HCT116 (cell line): ENCODE measurements around the gene DLG5. TPM values are rescaled to one million over a fixed set of nuclear protein-coding genes. Genes with fewer than 3 reads are reported as not detected.

ENCODE experiments used
- ATAC-seq: fragments of 200-7000 bp; cut with Tn5 transposase; 2 replicates; pipeline ENCODE4 v1.9.1; 2020; ENCODE audit warnings: mild to moderate bottlenecking, moderate library complexity
- BruUV-seq: library from RNA; stranded (reverse); fragments of 400-500 nt; replicated peaks from 2 replicates; lab custom pipeline; 2021; lab: Mats Ljungman, UMichigan
- CTCF ChIA-PET: fragments of 300-600 bp; sonication (Branson Sonifier 250); formaldehyde crosslinking; loops from one replicate; lab custom pipeline; 2021; ENCODE audit warnings: antibody characterized with exemption; lab: Charles Lee
- POLR2A ChIA-PET: fragments of 300-600, 350-600 bp; sonication (Branson Sonifier 250); formaldehyde crosslinking; loops from one replicate; lab custom pipeline; 2021; ENCODE audit warnings: antibody characterized with exemption; lab: Charles Lee
- RAD21 ChIA-PET, 2 experiments: fragments of 300-600 bp; sonication (Branson Sonifier 250); formaldehyde crosslinking; loops; one replicate each; lab custom pipeline; 2023; ENCODE audit warnings: low total read pairs in 2 of 2; ENCODE audit not compliant: uncharacterized antibody in 2 of 2, unreplicated experiment in 2 of 2, low non-redundant PET in 1 of 2; lab: Charles Lee
- DNase-seq: peaks from one replicate; pipeline ENCODE4 v3.0.0-alpha.2; 2010; ENCODE audit warnings: low read depth, low spot score
- H2AFZ ChIP-seq: fragments of 200-600 bp; shearing (Covaris generic), sonication (generic); 2 replicates; pipeline ENCODE4 v1.6.1; 2017; ENCODE audit warnings: low read depth, mixed run types, mixed read lengths, antibody characterized with exemption, low read length; ENCODE audit not compliant: poor library complexity, severe bottlenecking
- H3K27ac ChIP-seq: 2 replicates; pipeline ENCODE4 v1.5.1; 2012; ENCODE audit warnings: low read depth, low read length
- H3K27me3 ChIP-seq: fragments of 200-600 bp; sonication (generic); 2 replicates; pipeline ENCODE4 v1.6.1; 2016; ENCODE audit warnings: mixed run types, low read length, mixed read lengths; ENCODE audit not compliant: insufficient read depth
- H3K36me3 ChIP-seq, 2 experiments: fragments of 200-500 bp in 1 of 2; fragments of 200-600 bp in 1 of 2; sonication (Bioruptor generic) in 1 of 2; sonication (generic) in 1 of 2; 2 replicates each; pipeline versions ENCODE4 v1.5.1 to v1.6.1; 2014 to 2016; ENCODE audit warnings: low read length in 2 of 2, inconsistent platforms in 1 of 2, mixed read lengths in 1 of 2, mixed run types in 1 of 2; ENCODE audit not compliant: insufficient read depth in 2 of 2, control insufficient read depth in 1 of 2
- H3K4me1 ChIP-seq, 2 experiments: fragments of 200-600 bp in 1 of 2; sonication (generic) in 1 of 2; 2 replicates each; pipeline versions ENCODE4 v1.5.1 to v1.6.1; 2012 to 2017; ENCODE audit warnings: low read length in 2 of 2, inconsistent platforms in 1 of 2, mild to moderate bottlenecking in 1 of 2, mixed read lengths in 1 of 2, mixed run types in 1 of 2, moderate library complexity in 1 of 2; ENCODE audit not compliant: insufficient read depth in 2 of 2, control insufficient read depth in 1 of 2
- H3K4me2 ChIP-seq: fragments of 200-600 bp; sonication (generic); 2 replicates; pipeline ENCODE4 v1.6.1; 2017; ENCODE audit warnings: mixed run types, low read length, mixed read lengths
- H3K4me3 ChIP-seq, 2 experiments: fragments of 200-600 bp in 1 of 2; sonication (generic) in 1 of 2; replicated peaks in 1 of 2; 2 replicates each; pipeline ENCODE4 v1.5.1; 2011 to 2016; ENCODE audit warnings: low read length in 2 of 2, control low read depth in 1 of 2, low read depth in 1 of 2, mild to moderate bottlenecking in 1 of 2, mixed read lengths in 1 of 2, mixed run types in 1 of 2
- H3K79me2 ChIP-seq: fragments of 200-600 bp; sonication (generic); 2 replicates; pipeline ENCODE4 v1.6.1; 2017; ENCODE audit warnings: mild to moderate bottlenecking, mixed run types, low read length, moderate library complexity, mixed read lengths; ENCODE audit not compliant: insufficient read depth
- H3K9ac ChIP-seq: fragments of 200-600 bp; sonication (generic); 2 replicates; pipeline ENCODE4 v1.6.1; 2016; ENCODE audit warnings: low read length, mixed read lengths
- H3K9me2 ChIP-seq: fragments of 200-600 bp; sonication (generic), shearing (Covaris generic); 2 replicates; pipeline ENCODE4 v1.6.1; 2017; ENCODE audit warnings: mixed run types, mild to moderate bottlenecking, moderate library complexity; ENCODE audit not compliant: insufficient read depth
- H3K9me3 ChIP-seq, 2 experiments: fragments of 200-500 bp in 1 of 2; fragments of 200-600 bp in 1 of 2; sonication (Bioruptor generic) in 1 of 2; sonication (generic) in 1 of 2; 2 replicates each; pipeline ENCODE4 v1.6.1; 2014 to 2017; ENCODE audit warnings: low read length in 2 of 2, mixed read lengths in 2 of 2, inconsistent platforms in 1 of 2, low read depth in 1 of 2, mild to moderate bottlenecking in 1 of 2, mixed run types in 1 of 2, moderate library complexity in 1 of 2; ENCODE audit not compliant: control insufficient read depth in 1 of 2, insufficient read depth in 1 of 2
- H4K20me1 ChIP-seq: fragments of 200-600 bp; sonication (generic), shearing (Covaris generic); 2 replicates; pipeline ENCODE4 v1.6.1; 2017; ENCODE audit warnings: mixed run types, mild to moderate bottlenecking, moderate library complexity; ENCODE audit not compliant: insufficient read depth
- CBX3 ChIP-seq: IDR thresholded peaks from 2 replicates; pipeline ENCODE4 v1.6.1; 2012; ENCODE audit warnings: low read depth
- CEBPB ChIP-seq: IDR thresholded peaks from 2 replicates; pipeline ENCODE4 v1.6.1; 2012; ENCODE audit warnings: low read depth
- EZH2 ChIP-seq: fragments of 200-600 bp; sonication (generic); IDR thresholded peaks from 2 replicates; pipeline ENCODE4 v1.6.1; 2017; ENCODE audit warnings: antibody characterized with exemption, mixed run types
- FOSL1 ChIP-seq: IDR thresholded peaks from 2 replicates; pipeline ENCODE4 v1.6.1; 2012; ENCODE audit warnings: low read depth
- MAX ChIP-seq: IDR thresholded peaks from 2 replicates; pipeline ENCODE4 v1.6.1; 2012
- POLR2AphosphoS5 ChIP-seq: IDR thresholded peaks from 2 replicates; pipeline ENCODE4 v1.6.1; 2011; ENCODE audit warnings: mild to moderate bottlenecking, low read depth, low read length, moderate library complexity
- SIN3A ChIP-seq: IDR thresholded peaks from 2 replicates; pipeline ENCODE4 v1.6.1; 2012; ENCODE audit warnings: low read depth
- SP1 ChIP-seq: IDR thresholded peaks from 2 replicates; pipeline ENCODE4 v1.6.1; 2012; ENCODE audit warnings: low read depth
- SRF ChIP-seq: IDR thresholded peaks from 2 replicates; pipeline ENCODE4 v1.6.1; 2012; ENCODE audit warnings: low read depth
- YY1 ChIP-seq: IDR thresholded peaks from 2 replicates; pipeline ENCODE4 v1.6.1; 2011; ENCODE audit warnings: low read length, low read depth, moderate library complexity, mild to moderate bottlenecking; ENCODE audit not compliant: insufficient replicate concordance; ENCODE audit errors: extremely low read depth
- ZBTB33 ChIP-seq: IDR thresholded peaks from 2 replicates; pipeline ENCODE4 v1.6.1; 2011; ENCODE audit warnings: mild to moderate bottlenecking, low read length, moderate library complexity; ENCODE audit not compliant: insufficient replicate concordance; ENCODE audit errors: extremely low read depth
- ZFX ChIP-seq: fragments of 450-650 bp; IDR thresholded peaks from 2 replicates; pipeline ENCODE4 v1.6.1; 2017
- intact Hi-C: fragments of 100-400 bp; cut with micrococcal nuclease; formaldehyde crosslinking; loops from 2 replicates; pipeline ENCODE4 v1.10.0; 2022
- total RNA-seq: library from RNA; stranded (reverse); gene quantifications from one replicate; pipeline ENCODE4 v1.2.1, GENCODE V29; 2021; ENCODE audit not compliant: unreplicated experiment
- TF ChIP-seq, protein P1 (sequence below), 3 experiments: fragments of 200-600 bp in 1 of 3; sonication (generic) in 1 of 3; IDR thresholded peaks in 2 of 3; conservative IDR thresholded peaks in 1 of 3; 2 replicates each; pipeline ENCODE4 v1.5.1; 2012 to 2017; ENCODE audit warnings: low read depth in 2 of 3, low read length in 2 of 3, antibody characterized with exemption in 1 of 3, borderline replicate concordance in 1 of 3, control low read depth in 1 of 3, mild to moderate bottlenecking in 1 of 3, mixed read lengths in 1 of 3, mixed run types in 1 of 3, moderate library complexity in 1 of 3; ENCODE audit not compliant: insufficient read depth in 1 of 3

Gene DLG5
- total RNA-seq, 1 experiment from 2014 or later = 44.8 TPM

DNA sequence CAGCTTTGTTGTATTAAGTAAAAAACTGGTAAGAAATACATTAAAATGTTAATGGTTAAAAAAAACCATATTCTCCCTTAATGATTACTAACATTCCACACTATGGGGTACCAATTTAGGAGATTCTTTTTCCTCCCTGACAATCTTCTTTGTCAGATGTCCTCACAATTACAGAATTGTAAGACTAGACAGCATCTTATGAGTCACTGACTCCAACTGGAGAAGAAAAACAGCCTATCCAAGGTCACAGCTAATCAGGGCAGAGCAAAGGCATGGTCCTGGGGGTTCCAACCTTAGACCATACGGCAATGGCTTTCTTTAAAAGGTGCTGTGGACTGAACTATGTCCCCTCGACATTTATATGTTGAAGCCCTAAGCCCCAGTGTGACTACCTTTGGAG lies 127.6 kb downstream of the DLG5 start:
- Histone ChIP-seq H3K9me3 (no peaks in the 10 kb centered on the region), H2AFZ (no peak overlapping the region), H3K36me3 (peaks cover 0 to 2% of the 10 kb centered on the region in 2 experiments; a peak in 2 of 4 replicates), H4K20me1 (no peaks in the 10 kb centered on the region), H3K27ac (no peak overlapping the region), H3K27me3 (no peaks in the 10 kb centered on the region), H3K4me1 (no peaks in the 10 kb centered on the region), H3K4me3 (no peak overlapping the region), H3K79me2 (no peaks in the 10 kb centered on the region), H3K4me2 (no peak overlapping the region), H3K9me2 (no peaks in the 10 kb centered on the region), H3K9ac (no peak overlapping the region)
- CTCF ChIA-PET = no interaction called here
- ATAC-seq = no peak
- RAD21 ChIA-PET = no interaction called here
- TF ChIP-seq EZH2 (no peak), YY1 (no peak), SRF (no peak), SP1 (no peak), ZBTB33 (no peak), SIN3A (no peak), FOSL1 (no peak), CEBPB (no peak)
- intact Hi-C loops = no loop called here
- BruUV-seq = no TSS peak
- DNase-seq = no peak
- POLR2A ChIA-PET = no interaction called here

DNA sequence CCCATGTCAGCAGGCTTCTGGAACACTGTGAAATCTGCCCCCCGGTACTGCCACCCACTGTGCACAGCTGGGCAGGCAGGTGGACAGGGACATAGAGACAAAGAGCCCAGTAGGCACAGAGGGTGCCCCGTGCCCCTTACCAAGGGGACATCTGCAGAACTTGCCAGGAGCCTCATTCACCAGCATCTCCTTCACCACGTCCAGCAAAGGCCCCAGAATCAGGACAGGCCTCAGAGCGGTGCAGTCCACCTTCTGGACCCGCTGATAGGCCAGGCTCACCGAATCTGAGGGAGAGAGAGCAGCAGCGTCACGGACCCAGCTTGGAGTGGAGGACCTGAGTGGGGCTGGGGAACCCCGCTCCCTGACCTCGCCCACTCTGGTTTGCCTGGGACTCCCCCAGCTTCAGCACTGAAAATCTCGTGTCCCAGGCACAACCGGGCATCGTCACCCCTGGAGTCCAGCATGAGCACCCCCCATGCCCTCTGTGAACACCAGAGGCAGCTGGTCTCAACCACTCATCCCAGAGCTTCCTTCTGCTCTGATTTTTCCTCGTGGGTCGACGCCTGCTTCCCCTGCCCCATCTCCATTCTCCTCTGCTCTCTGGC lies 130.1 kb downstream of the DLG5 start:
- POLR2A ChIA-PET = no interaction called here
- no TSS peak for BruUV-seq
- Histone ChIP-seq H2AFZ (no peak overlapping the region), H3K4me1 (no peaks in the 10 kb centered on the region), H3K4me3 (no peak overlapping the region), H3K27me3 (no peaks in the 10 kb centered on the region), H3K9me2 (no peaks in the 10 kb centered on the region), H3K9me3 (no peaks in the 10 kb centered on the region), H3K79me2 (no peaks in the 10 kb centered on the region), H3K36me3 (peaks cover 0 to 3% of the 10 kb centered on the region in 2 experiments; a peak in 2 of 4 replicates), H4K20me1 (no peaks in the 10 kb centered on the region), H3K9ac (no peak overlapping the region), H3K27ac (no peak overlapping the region), H3K4me2 (no peak overlapping the region)
- intact Hi-C loops = no loop called here
- ATAC-seq (no peak), DNase-seq (no peak)
- RAD21 ChIA-PET = no interaction called here
- CTCF ChIA-PET = no interaction called here
- TF ChIP-seq, protein P1, sequence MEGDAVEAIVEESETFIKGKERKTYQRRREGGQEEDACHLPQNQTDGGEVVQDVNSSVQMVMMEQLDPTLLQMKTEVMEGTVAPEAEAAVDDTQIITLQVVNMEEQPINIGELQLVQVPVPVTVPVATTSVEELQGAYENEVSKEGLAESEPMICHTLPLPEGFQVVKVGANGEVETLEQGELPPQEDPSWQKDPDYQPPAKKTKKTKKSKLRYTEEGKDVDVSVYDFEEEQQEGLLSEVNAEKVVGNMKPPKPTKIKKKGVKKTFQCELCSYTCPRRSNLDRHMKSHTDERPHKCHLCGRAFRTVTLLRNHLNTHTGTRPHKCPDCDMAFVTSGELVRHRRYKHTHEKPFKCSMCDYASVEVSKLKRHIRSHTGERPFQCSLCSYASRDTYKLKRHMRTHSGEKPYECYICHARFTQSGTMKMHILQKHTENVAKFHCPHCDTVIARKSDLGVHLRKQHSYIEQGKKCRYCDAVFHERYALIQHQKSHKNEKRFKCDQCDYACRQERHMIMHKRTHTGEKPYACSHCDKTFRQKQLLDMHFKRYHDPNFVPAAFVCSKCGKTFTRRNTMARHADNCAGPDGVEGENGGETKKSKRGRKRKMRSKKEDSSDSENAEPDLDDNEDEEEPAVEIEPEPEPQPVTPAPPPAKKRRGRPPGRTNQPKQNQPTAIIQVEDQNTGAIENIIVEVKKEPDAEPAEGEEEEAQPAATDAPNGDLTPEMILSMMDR (IDR thresholded peaks at IDR 0.05 in 2 of 3, conservative IDR thresholded peaks at IDR 0.05 in 1 of 3; ENCODE audit: borderline replicate concordance in 1 of 3, insufficient read depth in 1 of 3, low read depth in 2 of 3, low read length in 2 of 3) = no peak
- TF ChIP-seq ZBTB33 (no peak), ZFX (no peak), MAX (no peak), POLR2AphosphoS5 (no peak), CBX3 (no peak)
